ENCODE measurements around the gene CTNNA2.

CTNNA2 gene

DNA sequence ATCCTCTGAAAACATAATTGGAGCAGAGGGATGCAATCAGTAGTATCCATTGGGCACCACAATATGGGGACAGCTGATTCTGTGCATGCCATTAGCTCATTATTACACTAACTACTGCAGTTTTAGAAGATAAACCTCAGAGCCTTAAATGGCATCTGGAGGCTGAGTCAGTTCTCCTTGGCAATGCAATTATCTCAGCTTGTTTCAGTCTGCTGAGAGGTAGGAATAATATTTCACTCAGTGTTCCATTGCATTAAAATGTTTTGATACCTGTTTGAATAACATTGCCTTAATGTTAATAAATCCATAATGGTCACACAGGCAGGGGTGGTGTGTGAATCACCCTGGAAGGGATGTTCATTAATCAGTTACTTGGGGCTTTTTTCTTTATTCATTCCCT is 482.1 kb downstream of the CTNNA2 start:
- H3K9me3 ChIP-seq (replicated peaks in 1 of 2; ENCODE audit: control insufficient read depth in 2 of 2, insufficient read depth in 1 of 2, low read depth in 1 of 2, low read length in 2 of 2) = peaks cover 0 to 1% of the 10 kb centered on the region in 2 donors
- no peak for DNase-seq (ENCODE audit: low spot score)
- no peak overlapping the region for H2AK5ac ChIP-seq (ENCODE audit: low read depth, low read length)
- H3K9ac ChIP-seq (ENCODE audit: low read depth, low read length, poor library complexity) = no peak overlapping the region
- no peak overlapping the region for H3K4me3 ChIP-seq (ENCODE audit: low read length in 2 of 2)
- H4K8ac ChIP-seq (ENCODE audit: low read depth, low read length) = no peak overlapping the region
- H3K18ac ChIP-seq (ENCODE audit: low read length) = no peak overlapping the region
- H2BK12ac ChIP-seq (ENCODE audit: low read length) = no peak overlapping the region
- no peak overlapping the region for H3K4ac ChIP-seq (ENCODE audit: low read length)
- H3K36me3 ChIP-seq (replicated peaks in 1 of 2; ENCODE audit: control insufficient read depth in 2 of 2, insufficient read depth in 2 of 2, low read length in 2 of 2) = no peaks in the 10 kb centered on the region
- H2BK5ac ChIP-seq (ENCODE audit: low read length) = no peak overlapping the region
- H3K23ac ChIP-seq (ENCODE audit: low read depth, low read length, poor library complexity) = no peak overlapping the region
- no peak overlapping the region for H3K27ac ChIP-seq (replicated peaks; ENCODE audit: low read length)
- H3K27me3 ChIP-seq (ENCODE audit: control insufficient read depth in 3 of 3, insufficient read depth in 3 of 3, low read depth in 1 of 3, low read length in 3 of 3) = no peaks in the 10 kb centered on the region
- no peak overlapping the region for H2BK15ac ChIP-seq (ENCODE audit: low read length)
- no peaks in the 10 kb centered on the region for H3K79me1 ChIP-seq (ENCODE audit: low read depth, low read length)
- no peak overlapping the region for H4K91ac ChIP-seq (ENCODE audit: low read depth, low read length, poor library complexity)
- no peak overlapping the region for H3K14ac ChIP-seq (ENCODE audit: low read length)
- H3K4me1 ChIP-seq (ENCODE audit: control insufficient read depth in 2 of 2, insufficient read depth in 1 of 2, low read depth in 1 of 2, low read length in 2 of 2) = peaks cover 0 to 2% of the 10 kb centered on the region in 2 donors
- no peak overlapping the region for H2AFZ ChIP-seq (ENCODE audit: low read length)
- H2BK120ac ChIP-seq (ENCODE audit: low read depth, low read length) = no peak overlapping the region
- H3K4me2 ChIP-seq (ENCODE audit: insufficient read depth, low read length, poor library complexity, severe bottlenecking) = no peak overlapping the region

DNA sequence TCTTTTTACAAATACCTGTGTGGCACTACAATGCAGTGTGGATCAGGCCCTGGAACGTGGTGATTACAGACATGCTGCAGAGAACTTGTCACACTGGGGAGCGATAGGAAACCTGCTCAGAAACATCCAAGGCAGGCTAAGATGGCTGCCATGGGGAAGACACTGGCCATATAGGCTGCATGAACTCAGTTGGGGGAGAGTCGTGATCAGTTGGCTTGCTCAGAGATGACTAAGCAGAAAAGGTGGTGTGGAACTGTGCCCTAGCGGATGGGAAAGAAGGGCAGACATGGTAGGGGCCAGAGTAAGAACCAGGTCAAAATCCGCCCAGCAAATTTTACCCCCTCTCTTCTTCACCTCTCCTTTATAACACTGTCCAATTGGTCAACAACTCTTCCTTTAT is 483.9 kb downstream of the CTNNA2 start:
- H2BK12ac ChIP-seq (ENCODE audit: low read length) = no peak overlapping the region
- no peaks in the 10 kb centered on the region for H3K27me3 ChIP-seq (ENCODE audit: control insufficient read depth in 3 of 3, insufficient read depth in 3 of 3, low read depth in 1 of 3, low read length in 3 of 3)
- no peaks in the 10 kb centered on the region for H3K36me3 ChIP-seq (replicated peaks in 1 of 2; ENCODE audit: control insufficient read depth in 2 of 2, insufficient read depth in 2 of 2, low read length in 2 of 2)
- WGBS, 2 donors (ENCODE audit: extremely low coverage in 2 of 2, insufficient read length in 2 of 2, insufficient replicate concordance in 1 of 2) = no CpG with 5 or more reads among the region's 5 CpGs
- no peak overlapping the region for H3K18ac ChIP-seq (ENCODE audit: low read length)
- H3K14ac ChIP-seq (ENCODE audit: low read length) = no peak overlapping the region
- no peak overlapping the region for H3K4me3 ChIP-seq (ENCODE audit: low read length in 2 of 2)
- no peaks in the 10 kb centered on the region for H3K79me1 ChIP-seq (ENCODE audit: low read depth, low read length)
- no peak overlapping the region for H2AFZ ChIP-seq (ENCODE audit: low read length)
- H3K9ac ChIP-seq (ENCODE audit: low read depth, low read length, poor library complexity) = no peak overlapping the region
- peaks cover 0 to 2% of the 10 kb centered on the region in 2 donors for H3K4me1 ChIP-seq (ENCODE audit: control insufficient read depth in 2 of 2, insufficient read depth in 1 of 2, low read depth in 1 of 2, low read length in 2 of 2)
- no peak overlapping the region for H3K4me2 ChIP-seq (ENCODE audit: insufficient read depth, low read length, poor library complexity, severe bottlenecking)
- H3K9me3 ChIP-seq (replicated peaks in 1 of 2; ENCODE audit: control insufficient read depth in 2 of 2, insufficient read depth in 1 of 2, low read depth in 1 of 2, low read length in 2 of 2) = peaks cover 0 to 1% of the 10 kb centered on the region in 2 donors
- no peak overlapping the region for H2BK15ac ChIP-seq (ENCODE audit: low read length)
- no peak overlapping the region for H2BK120ac ChIP-seq (ENCODE audit: low read depth, low read length)
- no peak overlapping the region for H4K8ac ChIP-seq (ENCODE audit: low read depth, low read length)
- no peak overlapping the region for H4K91ac ChIP-seq (ENCODE audit: low read depth, low read length, poor library complexity)
- no peak overlapping the region for H3K27ac ChIP-seq (replicated peaks; ENCODE audit: low read length)
- no peak overlapping the region for H2AK5ac ChIP-seq (ENCODE audit: low read depth, low read length)
- H2BK5ac ChIP-seq (ENCODE audit: low read length) = no peak overlapping the region
- no peak for DNase-seq (ENCODE audit: low spot score)
- H3K4ac ChIP-seq (ENCODE audit: low read length) = no peak overlapping the region
- H3K23ac ChIP-seq (ENCODE audit: low read depth, low read length, poor library complexity) = no peak overlapping the region

DNA sequence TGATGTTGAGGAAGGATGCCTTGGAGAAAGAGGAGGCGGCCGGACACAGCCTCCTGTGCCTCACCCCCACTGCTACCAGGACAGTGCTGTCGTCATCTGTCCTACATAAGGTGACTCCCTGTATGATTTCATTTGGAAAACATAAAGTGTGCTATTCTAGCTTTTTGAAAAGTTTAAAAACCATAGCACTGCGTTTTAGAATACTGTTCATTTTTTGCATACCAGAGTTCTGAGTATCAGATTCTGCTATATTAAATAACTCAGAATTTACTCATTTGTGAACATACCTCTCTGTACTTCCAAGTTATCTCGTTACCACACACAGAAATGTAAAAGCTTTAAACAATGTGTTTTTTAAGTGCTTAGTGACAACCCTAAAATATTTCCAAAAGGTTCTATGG is 488.9 kb downstream of the CTNNA2 start:
- Histone ChIP-seq H4K91ac (ENCODE audit: low read depth, low read length, poor library complexity) (no peak overlapping the region), H3K18ac (ENCODE audit: low read length) (no peak overlapping the region), H3K23ac (ENCODE audit: low read depth, low read length, poor library complexity) (no peak overlapping the region), H3K4me3 (ENCODE audit: low read length in 2 of 2) (no peak overlapping the region), H2AFZ (ENCODE audit: low read length) (no peak overlapping the region), H2BK12ac (ENCODE audit: low read length) (no peak overlapping the region), H4K8ac (ENCODE audit: low read depth, low read length) (no peak overlapping the region), H3K27me3 (ENCODE audit: control insufficient read depth in 3 of 3, insufficient read depth in 3 of 3, low read depth in 1 of 3, low read length in 3 of 3) (peaks cover 0 to 4% (median 0%) of the 10 kb centered on the region in 3 experiments), H2BK5ac (ENCODE audit: low read length) (no peak overlapping the region), H3K14ac (ENCODE audit: low read length) (no peak overlapping the region), H2BK120ac (ENCODE audit: low read depth, low read length) (no peak overlapping the region), H3K4me2 (ENCODE audit: insufficient read depth, low read length, poor library complexity, severe bottlenecking) (no peak overlapping the region), H2AK5ac (ENCODE audit: low read depth, low read length) (no peak overlapping the region), H3K36me3 (replicated peaks in 1 of 2; ENCODE audit: control insufficient read depth in 2 of 2, insufficient read depth in 2 of 2, low read length in 2 of 2) (no peaks in the 10 kb centered on the region), H3K4ac (ENCODE audit: low read length) (no peak overlapping the region), H3K9ac (ENCODE audit: low read depth, low read length, poor library complexity) (no peak overlapping the region), H3K9me3 (replicated peaks in 1 of 2; ENCODE audit: control insufficient read depth in 2 of 2, insufficient read depth in 1 of 2, low read depth in 1 of 2, low read length in 2 of 2) (peaks cover 0 to under 1% of the 10 kb centered on the region in 2 donors), H3K27ac (replicated peaks; ENCODE audit: low read length) (no peak overlapping the region), H3K79me1 (ENCODE audit: low read depth, low read length) (no peaks in the 10 kb centered on the region), H2BK15ac (ENCODE audit: low read length) (no peak overlapping the region), H3K4me1 (ENCODE audit: control insufficient read depth in 2 of 2, insufficient read depth in 1 of 2, low read depth in 1 of 2, low read length in 2 of 2) (peaks cover 0 to under 1% of the 10 kb centered on the region in 2 donors)
- no CpG with 5 or more reads among the region's 5 CpGs for WGBS, 2 donors (ENCODE audit: extremely low coverage in 2 of 2, insufficient read length in 2 of 2, insufficient replicate concordance in 1 of 2)
- no peak for DNase-seq (ENCODE audit: low spot score)

DNA sequence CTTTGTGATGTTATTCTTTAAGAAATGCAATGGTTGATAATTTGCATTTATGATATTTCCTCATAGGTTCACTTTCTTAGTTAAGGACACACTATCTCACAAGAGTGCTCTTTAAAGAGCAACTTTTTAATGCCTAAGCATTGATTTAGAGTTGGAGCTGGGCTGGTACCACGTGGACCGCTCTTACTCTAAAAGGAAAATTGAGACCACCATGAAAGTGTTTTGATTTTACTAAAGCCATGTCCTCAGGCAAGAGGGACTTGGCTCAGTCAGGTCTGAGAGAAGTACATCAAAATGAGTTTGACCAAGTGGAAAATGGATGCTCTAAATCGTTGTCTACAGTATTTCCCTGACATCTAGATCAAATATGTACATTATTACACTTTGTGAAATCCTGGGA is 489.3 kb downstream of the CTNNA2 start:
- no peak overlapping the region for H2BK12ac ChIP-seq (ENCODE audit: low read length)
- no peak overlapping the region for H3K27ac ChIP-seq (replicated peaks; ENCODE audit: low read length)

More for the DNA sequence above, 489.3 kb downstream of the CTNNA2 start:
- Histone ChIP-seq H2BK15ac (ENCODE audit: low read length) (no peak overlapping the region), H2BK120ac (ENCODE audit: low read depth, low read length) (no peak overlapping the region), H4K8ac (ENCODE audit: low read depth, low read length) (no peak overlapping the region), H3K27me3 (ENCODE audit: control insufficient read depth in 3 of 3, insufficient read depth in 3 of 3, low read depth in 1 of 3, low read length in 3 of 3) (peaks cover 0 to 4% (median 0%) of the 10 kb centered on the region in 3 experiments), H3K9me3 (replicated peaks in 1 of 2; ENCODE audit: control insufficient read depth in 2 of 2, insufficient read depth in 1 of 2, low read depth in 1 of 2, low read length in 2 of 2) (no peaks in the 10 kb centered on the region), H3K79me1 (ENCODE audit: low read depth, low read length) (no peaks in the 10 kb centered on the region), H3K18ac (ENCODE audit: low read length) (no peak overlapping the region), H2AK5ac (ENCODE audit: low read depth, low read length) (no peak overlapping the region), H2BK5ac (ENCODE audit: low read length) (no peak overlapping the region), H3K4me2 (ENCODE audit: insufficient read depth, low read length, poor library complexity, severe bottlenecking) (no peak overlapping the region), H3K14ac (ENCODE audit: low read length) (no peak overlapping the region), H3K4ac (ENCODE audit: low read length) (no peak overlapping the region), H3K9ac (ENCODE audit: low read depth, low read length, poor library complexity) (no peak overlapping the region), H3K36me3 (replicated peaks in 1 of 2; ENCODE audit: control insufficient read depth in 2 of 2, insufficient read depth in 2 of 2, low read length in 2 of 2) (no peaks in the 10 kb centered on the region), H2AFZ (ENCODE audit: low read length) (no peak overlapping the region), H3K23ac (ENCODE audit: low read depth, low read length, poor library complexity) (no peak overlapping the region), H3K4me1 (ENCODE audit: control insufficient read depth in 2 of 2, insufficient read depth in 1 of 2, low read depth in 1 of 2, low read length in 2 of 2) (no peaks in the 10 kb centered on the region), H4K91ac (ENCODE audit: low read depth, low read length, poor library complexity) (no peak overlapping the region), H3K4me3 (ENCODE audit: low read length in 2 of 2) (no peak overlapping the region)
- no peak for DNase-seq (ENCODE audit: low spot score)
- WGBS, 2 donors (ENCODE audit: extremely low coverage in 2 of 2, insufficient read length in 2 of 2, insufficient replicate concordance in 1 of 2) = no CpG with 5 or more reads among the region's 3 CpGs
